HG02852 (cell line): ENCODE data around the gene STX1B.

ENCODE experiments used
- ATAC-seq: cut with Tn5 transposase; IDR thresholded peaks from one replicate; pipeline ENCODE4 v1.9.1; 2021; ENCODE audit warnings: mild to moderate bottlenecking, moderate library complexity; ENCODE audit not compliant: unreplicated experiment

Gene STX1B

GRCh38 chr16:30980434-30980833, 30.0 kb downstream of the STX1B start:
- ATAC-seq: no peak

- no peak for ATAC-seq
Observed at GRCh38 chr16:30980023-30980371, 30.4 kb downstream of the STX1B start.

GRCh38 chr16:30979170-30980022, 31.0 kb downstream of the STX1B start:
- ATAC-seq: no peak

GRCh38 chr16:30977502-30977901, 32.9 kb downstream of the STX1B start:
- no peak for ATAC-seq

- no peak for ATAC-seq
Observed at GRCh38 chr16:30976486-30976885, 34.0 kb downstream of the STX1B start.

- ATAC-seq: no peak
Observed at GRCh38 chr16:30974348-30974747, 36.1 kb downstream of the STX1B start.

GRCh38 chr16:30972872-30973271, 37.6 kb downstream of the STX1B start:
- no peak for ATAC-seq

GRCh38 chr16:30971298-30971697, 39.1 kb downstream of the STX1B start:
- no peak for ATAC-seq

- no peak for ATAC-seq
Observed at GRCh38 chr16:30969246-30969842, 41.1 kb downstream of the STX1B start.

- ATAC-seq: no peak
Observed at GRCh38 chr16:30967795-30968194, 42.6 kb downstream of the STX1B start.

GRCh38 chr16:30966033-30966619, 44.3 kb downstream of the STX1B start:
- no peak for ATAC-seq

GRCh38 chr16:30965436-30965835, 45.0 kb downstream of the STX1B start:
- ATAC-seq: no peak

- ATAC-seq: no peak
Observed at GRCh38 chr16:30964574-30965226, 45.7 kb downstream of the STX1B start.

- no peak for ATAC-seq
Observed at GRCh38 chr16:30963925-30964511, 46.4 kb downstream of the STX1B start.

- no peak for ATAC-seq
Observed at GRCh38 chr16:30961384-30961783, 49.1 kb downstream of the STX1B start.

GRCh38 chr16:30958175-30959079, 52.0 kb downstream of the STX1B start:
- ATAC-seq: peak; percentile 28

GRCh38 chr16:30957456-30958174, 52.8 kb downstream of the STX1B start, which contains the start of gene SETD1A:
SETD1A (plus strand) TSS chr16:30957754; CDS start chr16:30958732, 978 bp downstream.
- peak; percentile 75 for ATAC-seq

- ATAC-seq: peak; percentile 48
Observed at GRCh38 chr16:30956601-30957455, 53.6 kb downstream of the STX1B start.
